SK-N-SH treated with all-trans-retinoic acid at 6 μM for 48 hours (cell line): Measurements from ENCODE around the gene CNTRL.

Source experiments
- ESRRG ChIP-seq: fragments of 250-450 bp; sonication (Bioruptor Pico); IDR thresholded peaks from 2 replicates; pipeline ENCODE4 v1.6.1; 2021; ENCODE audit warnings: mild to moderate bottlenecking
- PATZ1 ChIP-seq: fragments of 250-450 bp; sonication (Bioruptor Pico); IDR thresholded peaks from 2 replicates; pipeline ENCODE4 v1.8.0; 2020; ENCODE audit warnings: mild to moderate bottlenecking, moderate library complexity, borderline replicate concordance
- TSHZ2 ChIP-seq: fragments of 250-450 bp; sonication (Bioruptor Pico); IDR thresholded peaks from 2 replicates; pipeline ENCODE4 v1.5.0; 2020; ENCODE audit warnings: mild to moderate bottlenecking, moderate library complexity
- ZFP30 ChIP-seq: fragments of 450-650 bp; formaldehyde crosslinking; IDR thresholded peaks from 2 replicates; pipeline ENCODE4 v1.5.0; 2022; ENCODE audit warnings: mild to moderate bottlenecking, moderate library complexity

GRCh38 chr9:121220996-121221663 is 146.4 kb downstream of the CNTRL start:
- no peak for TF ChIP-seq PATZ1 (CRISPR knock-in tag)
- no peak for TF ChIP-seq TSHZ2 (CRISPR knock-in tag)
- no peak for TF ChIP-seq ESRRG (CRISPR knock-in tag)
- no peak for TF ChIP-seq ZFP30 (CRISPR knock-in tag)
